K562 treated with DMSO at 1 percent for 24 hours (cell line): ENCODE results near the gene CCDC34. TPM values are rescaled to one million over a fixed set of nuclear protein-coding genes. Genes with fewer than 3 reads are reported as not detected.

Source experiments
- total RNA-seq: library from RNA; unstranded; fragments of 300-600 nt; gene quantifications from 2 replicates; pipeline ENCODE4 v1.2.3, GENCODE V29; 2022; ENCODE audit warnings: low read depth; ENCODE audit not compliant: insufficient read depth

CCDC34 gene, protein sequence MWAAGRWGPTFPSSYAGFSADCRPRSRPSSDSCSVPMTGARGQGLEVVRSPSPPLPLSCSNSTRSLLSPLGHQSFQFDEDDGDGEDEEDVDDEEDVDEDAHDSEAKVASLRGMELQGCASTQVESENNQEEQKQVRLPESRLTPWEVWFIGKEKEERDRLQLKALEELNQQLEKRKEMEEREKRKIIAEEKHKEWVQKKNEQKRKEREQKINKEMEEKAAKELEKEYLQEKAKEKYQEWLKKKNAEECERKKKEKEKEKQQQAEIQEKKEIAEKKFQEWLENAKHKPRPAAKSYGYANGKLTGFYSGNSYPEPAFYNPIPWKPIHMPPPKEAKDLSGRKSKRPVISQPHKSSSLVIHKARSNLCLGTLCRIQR
- total RNA-seq: 13.9 and 18.6 TPM in 2 replicates

DNA sequence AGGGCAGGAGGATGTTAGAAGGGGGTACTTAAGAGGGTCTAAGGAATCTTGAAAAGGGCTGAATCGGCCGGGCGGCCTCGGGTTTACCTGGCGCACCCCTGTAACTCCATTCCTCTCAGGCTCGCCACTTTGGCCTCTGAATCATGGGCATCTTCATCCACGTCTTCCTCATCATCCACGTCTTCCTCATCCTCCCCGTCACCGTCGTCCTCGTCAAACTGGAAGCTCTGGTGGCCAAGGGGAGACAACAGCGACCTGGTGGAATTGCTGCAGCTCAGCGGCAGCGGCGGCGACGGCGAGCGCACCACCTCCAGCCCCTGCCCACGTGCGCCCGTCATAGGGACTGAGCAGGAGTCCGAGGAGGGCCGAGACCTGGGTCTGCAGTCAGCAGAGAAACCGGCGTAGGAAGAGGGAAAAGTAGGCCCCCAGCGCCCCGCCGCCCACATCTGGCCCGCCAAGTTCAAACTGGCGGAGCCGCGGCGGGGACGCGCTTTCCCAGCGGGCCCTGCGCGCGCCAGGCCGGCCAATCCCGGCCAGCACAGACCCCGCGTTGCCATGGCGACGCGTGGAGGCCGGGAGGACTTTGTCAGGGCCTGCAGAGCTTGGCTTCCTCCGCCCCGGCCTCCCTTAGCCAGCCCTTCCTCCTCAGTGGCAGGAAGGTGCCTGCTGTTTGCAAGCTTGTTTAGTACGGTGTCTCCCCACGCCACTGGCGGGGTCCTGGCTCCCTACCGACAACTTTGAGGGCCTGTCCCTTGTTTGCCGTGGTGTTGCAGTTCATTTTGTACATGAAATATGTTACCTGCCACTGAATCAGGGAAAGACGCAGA, at the start of gene CCDC34:
Gene CCDC34 (minus strand): TSS at position 467 of the 827 bp plus-strand sequence. CDS start 21 bp downstream, at position 446.

Other genes with a start within 250 kb of the CCDC34 start
- 7.3 and 8.1 TPM in 2 replicates for gene LGR4, start 109.6 kb upstream of the CCDC34 start, total RNA-seq
- gene LIN7C, start 143.6 kb upstream of the CCDC34 start, total RNA-seq: 5.6 and 5.9 TPM in 2 replicates